A673 (cell line): Measurements from ENCODE around the gene RAB3A. TPM values are rescaled to one million over a fixed set of nuclear protein-coding genes. Genes with fewer than 3 reads are reported as not detected.
"Not testable (repeated sequence)": the region's sequence is repeated elsewhere in the genome, so short reads cannot be mapped to it uniquely, and the experiment has no call there.

ENCODE experiments used
- BruUV-seq: library from RNA; stranded (reverse); fragments of 400-500 nt; replicated peaks from 2 replicates; lab custom pipeline; 2021; lab: Mats Ljungman, UMichigan
- CTCF ChIA-PET: fragments of 300-600 bp; sonication (Branson Sonifier 250); formaldehyde crosslinking; loops from one replicate; lab custom pipeline; 2022; ENCODE audit warnings: antibody characterized with exemption; lab: Charles Lee
- POLR2A ChIA-PET: fragments of 300-600 bp; sonication (Branson Sonifier 250); formaldehyde crosslinking; loops from one replicate; lab custom pipeline; 2022; ENCODE audit warnings: antibody characterized with exemption; ENCODE audit not compliant: low non-redundant PET; lab: Charles Lee
- DNase-seq: peaks from one replicate; pipeline ENCODE4 v3.0.0-alpha.2; 2015; ENCODE audit warnings: low spot score
- H3K27ac ChIP-seq: fragments of 200-600 bp; sonication (generic); 2 replicates; pipeline ENCODE4 v1.5.1; 2016; ENCODE audit warnings: mixed run types, low read depth, mild to moderate bottlenecking, mixed read lengths, antibody characterized with exemption, low read length; ENCODE audit not compliant: poor library complexity, severe bottlenecking
- H3K27me3 ChIP-seq: fragments of 200-600 bp; sonication (generic); replicated peaks from 2 replicates; pipeline ENCODE4 v1.6.1; 2017; ENCODE audit warnings: mixed run types, low read depth, mild to moderate bottlenecking, mixed read lengths, antibody characterized with exemption, low read length; ENCODE audit not compliant: insufficient read depth, poor library complexity
- H3K36me3 ChIP-seq: fragments of 200-600 bp; sonication (generic); 2 replicates; pipeline ENCODE4 v1.6.1; 2016; ENCODE audit warnings: mixed run types, mild to moderate bottlenecking, mixed read lengths, antibody characterized with exemption, low read length; ENCODE audit not compliant: insufficient read depth, poor library complexity, severe bottlenecking
- H3K4me1 ChIP-seq: fragments of 200-600 bp; sonication (generic); 2 replicates; pipeline ENCODE4 v1.6.1; 2017; ENCODE audit warnings: mixed run types, mild to moderate bottlenecking, mixed read lengths, antibody characterized with exemption, low read length; ENCODE audit not compliant: insufficient read depth, poor library complexity, severe bottlenecking
- H3K4me3 ChIP-seq: fragments of 200-600 bp; sonication (generic); 2 replicates; pipeline ENCODE4 v1.5.1; 2016; ENCODE audit warnings: low read depth, mixed run types, mild to moderate bottlenecking, mixed read lengths, low read length; ENCODE audit not compliant: poor library complexity, severe bottlenecking
- H3K9me3 ChIP-seq: fragments of 200-600 bp; sonication (generic); 2 replicates; pipeline ENCODE4 v1.6.1; 2016; ENCODE audit warnings: mixed run types, low read depth, mild to moderate bottlenecking, mixed read lengths, antibody characterized with exemption, low read length; ENCODE audit not compliant: poor library complexity, severe bottlenecking
- EZH2 ChIP-seq: fragments of 200-600 bp; sonication (generic); IDR thresholded peaks from 2 replicates; pipeline ENCODE4 v1.6.1; 2017; ENCODE audit warnings: borderline replicate concordance, low read depth, mild to moderate bottlenecking, mixed read lengths, antibody characterized with exemption, low read length; ENCODE audit not compliant: poor library complexity, severe bottlenecking
- intact Hi-C: fragments of 100-400 bp; cut with micrococcal nuclease; formaldehyde crosslinking; loops from one replicate; pipeline ENCODE4 v1.10.0; 2022; ENCODE audit not compliant: unreplicated experiment
- total RNA-seq: library from RNA; stranded (reverse); gene quantifications from 2 replicates; pipeline ENCODE4 v1.2.3, GENCODE V29; 2021
- TF ChIP-seq, protein P1 (sequence below): fragments of 300-800, 200-600 bp; sonication (generic); conservative IDR thresholded peaks from 2 replicates; pipeline ENCODE4 v1.5.1; 2017; ENCODE audit warnings: low read depth, mild to moderate bottlenecking, antibody characterized with exemption, low read length, moderate library complexity, mixed read lengths

RAB3A gene
- total RNA-seq, 1 experiment from 2014 or later: 2.9 TPM

DNA sequence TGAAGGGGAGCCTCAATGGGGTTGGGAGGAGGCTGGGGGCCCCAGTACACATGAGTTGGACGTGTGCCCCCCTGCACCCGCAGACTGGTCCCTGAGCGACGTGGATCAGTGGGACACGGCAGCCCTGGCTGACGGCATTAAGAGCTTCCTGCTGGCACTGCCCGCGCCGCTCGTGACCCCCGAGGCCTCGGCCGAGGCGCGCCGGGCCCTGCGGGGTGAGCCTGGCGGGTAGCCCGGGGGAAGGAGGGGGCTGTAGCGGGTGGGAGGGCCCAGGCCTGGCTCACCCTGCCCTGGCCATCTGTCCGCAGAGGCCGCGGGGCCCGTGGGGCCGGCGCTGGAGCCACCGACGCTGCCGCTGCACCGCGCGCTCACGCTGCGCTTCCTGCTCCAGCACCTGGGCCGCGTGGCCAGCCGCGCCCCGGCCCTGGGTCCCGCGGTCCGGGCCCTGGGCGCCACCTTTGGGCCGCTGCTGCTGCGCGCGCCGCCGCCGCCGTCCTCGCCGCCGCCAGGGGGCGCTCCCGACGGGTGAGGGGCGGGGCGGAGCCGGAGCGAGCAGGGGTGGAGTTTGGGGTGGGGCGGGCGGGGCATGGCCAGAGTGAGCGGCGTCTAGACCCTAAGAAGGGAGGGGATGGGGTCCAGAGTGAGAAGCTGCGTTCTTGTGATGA, 42.7 kb downstream of the RAB3A start:
- no peaks in the 10 kb centered on the region for H3K9me3 ChIP-seq
- peak overlapping the region; percentile 65 for H3K27ac ChIP-seq
- BruUV-seq: no TSS peak
- CTCF ChIA-PET: interaction anchor here (0.6 to 1.7 kb wide), 6 partner anchors 8 to 249 kb away, joined by 3 to 11 read pairs (median 4); partner anchors contain the start of gene PIK3R2
- no peaks in the 10 kb centered on the region for H3K4me1 ChIP-seq
- peak overlapping the region; percentile 35 for H3K4me3 ChIP-seq
- no peaks in the 10 kb centered on the region for H3K27me3 ChIP-seq
- H3K36me3 ChIP-seq: peaks cover 28% of the 10 kb centered on the region
- POLR2A ChIA-PET: no interaction called here
- TF ChIP-seq, protein P1, sequence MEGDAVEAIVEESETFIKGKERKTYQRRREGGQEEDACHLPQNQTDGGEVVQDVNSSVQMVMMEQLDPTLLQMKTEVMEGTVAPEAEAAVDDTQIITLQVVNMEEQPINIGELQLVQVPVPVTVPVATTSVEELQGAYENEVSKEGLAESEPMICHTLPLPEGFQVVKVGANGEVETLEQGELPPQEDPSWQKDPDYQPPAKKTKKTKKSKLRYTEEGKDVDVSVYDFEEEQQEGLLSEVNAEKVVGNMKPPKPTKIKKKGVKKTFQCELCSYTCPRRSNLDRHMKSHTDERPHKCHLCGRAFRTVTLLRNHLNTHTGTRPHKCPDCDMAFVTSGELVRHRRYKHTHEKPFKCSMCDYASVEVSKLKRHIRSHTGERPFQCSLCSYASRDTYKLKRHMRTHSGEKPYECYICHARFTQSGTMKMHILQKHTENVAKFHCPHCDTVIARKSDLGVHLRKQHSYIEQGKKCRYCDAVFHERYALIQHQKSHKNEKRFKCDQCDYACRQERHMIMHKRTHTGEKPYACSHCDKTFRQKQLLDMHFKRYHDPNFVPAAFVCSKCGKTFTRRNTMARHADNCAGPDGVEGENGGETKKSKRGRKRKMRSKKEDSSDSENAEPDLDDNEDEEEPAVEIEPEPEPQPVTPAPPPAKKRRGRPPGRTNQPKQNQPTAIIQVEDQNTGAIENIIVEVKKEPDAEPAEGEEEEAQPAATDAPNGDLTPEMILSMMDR: peak; percentile 31; the same call in 1 of the 2 replicates
- TF ChIP-seq EZH2: no peak
- peak; percentile 66 for DNase-seq
- intact Hi-C loops: no loop called here

DNA sequence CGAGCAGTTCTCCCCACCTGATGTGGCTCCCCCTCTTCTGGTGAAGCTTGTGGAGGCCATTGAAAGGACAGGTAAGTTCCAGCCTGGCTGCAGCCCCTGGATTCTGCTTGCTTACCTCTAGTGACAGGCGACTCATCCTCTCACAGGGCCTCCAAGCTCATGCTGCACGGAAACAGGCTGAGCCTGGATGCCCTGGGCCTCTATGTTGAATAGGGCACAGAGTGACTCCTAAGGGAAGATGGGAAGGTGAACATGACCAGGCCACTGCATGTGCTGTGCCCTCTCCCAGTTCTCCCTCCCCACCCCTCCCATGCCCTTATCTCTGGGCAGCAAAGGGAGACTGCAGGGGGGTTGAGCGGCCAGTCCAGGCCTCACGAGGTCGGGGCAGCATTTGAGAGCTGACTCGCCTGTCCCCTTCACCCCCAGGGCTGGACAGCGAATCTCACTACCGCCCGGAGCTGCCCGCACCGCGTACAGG, 43.3 kb downstream of the RAB3A start:
- no peaks in the 10 kb centered on the region for H3K9me3 ChIP-seq
- TF ChIP-seq, protein P1: no peak
- H3K4me3 ChIP-seq: peak overlapping the region; percentile 35
- no peaks in the 10 kb centered on the region for H3K27me3 ChIP-seq
- H3K27ac ChIP-seq: peak overlapping the region; percentile 65
- H3K4me1 ChIP-seq: no peaks in the 10 kb centered on the region
- intact Hi-C loops: no loop called here
- CTCF ChIA-PET: interaction anchor here (0.6 to 1.7 kb wide), 3 partner anchors 16 to 250 kb away, joined by 3 to 11 read pairs (median 5); no protein-coding TSS in a partner anchor
- no TSS peak for BruUV-seq
- POLR2A ChIA-PET: interaction anchor here (0.6 kb wide), 1 partner anchor 62 kb away, joined by 7 read pairs; no protein-coding TSS in a partner anchor
- H3K36me3 ChIP-seq: peaks cover 27% of the 10 kb centered on the region
- DNase-seq: no peak

DNA sequence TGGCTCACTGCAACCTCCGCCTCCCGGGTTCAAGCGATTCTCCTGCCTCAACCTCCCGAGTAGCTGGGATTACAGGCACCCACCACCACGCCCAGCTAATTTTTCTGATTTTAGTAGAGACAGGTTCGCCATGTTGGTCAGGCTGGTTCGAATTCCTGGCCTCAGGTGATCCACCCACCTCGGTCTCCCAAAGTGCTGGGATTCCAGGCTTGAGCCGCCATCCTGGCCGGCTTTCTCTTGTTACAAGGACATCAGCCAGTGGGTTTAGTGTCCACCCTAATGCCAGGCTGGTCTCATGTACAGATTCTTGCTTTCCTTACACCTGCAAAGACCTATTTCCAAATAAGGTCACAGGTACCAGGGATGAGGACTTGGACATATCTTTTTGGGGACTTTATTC, 44.0 kb downstream of the RAB3A start:
- Histone ChIP-seq H3K9me3 (no peaks in the 10 kb centered on the region), H3K36me3 (peaks cover 24% of the 10 kb centered on the region), H3K4me1 (no peaks in the 10 kb centered on the region), H3K4me3 (no peak overlapping the region), H3K27ac (no peak overlapping the region), H3K27me3 (no peaks in the 10 kb centered on the region)
- no peak for TF ChIP-seq EZH2
- TF ChIP-seq, protein P1: no peak
- DNase-seq: no peak
- POLR2A ChIA-PET: interaction anchor here (0.6 kb wide), 1 partner anchor 62 kb away, joined by 7 read pairs; no protein-coding TSS in a partner anchor
- BruUV-seq: no TSS peak
- CTCF ChIA-PET: interaction anchor here (1.7 kb wide), 1 partner anchor 47 kb away, joined by 5 read pairs; no protein-coding TSS in a partner anchor
- intact Hi-C loops: no loop called here

DNA sequence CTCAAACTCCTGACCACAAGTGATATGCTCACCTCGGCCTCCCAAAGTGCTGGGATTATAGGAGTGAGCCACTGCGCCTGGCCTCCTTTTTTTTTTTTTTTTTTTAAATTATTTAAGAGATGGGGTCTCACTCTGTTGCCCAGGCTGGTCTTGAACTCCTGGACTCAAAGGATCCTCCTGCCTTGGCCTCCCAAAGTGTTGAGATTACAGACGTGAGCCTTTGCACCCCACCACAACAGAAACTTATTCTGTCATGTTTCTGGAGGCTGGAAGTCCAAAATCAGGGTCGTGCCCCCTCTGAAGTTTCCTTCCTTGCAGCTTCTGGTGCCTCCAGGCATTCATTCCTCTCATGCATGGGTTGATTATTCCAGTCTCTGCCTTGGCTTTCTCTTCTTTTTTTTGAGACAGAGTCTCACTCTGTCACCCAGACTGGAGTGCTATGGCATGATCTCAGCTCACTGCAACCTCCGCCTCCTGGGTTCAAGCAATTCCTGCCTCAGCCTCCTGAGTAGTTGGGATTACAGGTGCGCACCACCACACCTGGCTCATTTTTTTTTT, 44.7 kb downstream of the RAB3A start:
- H3K36me3 ChIP-seq: peaks cover 24% of the 10 kb centered on the region
- POLR2A ChIA-PET: not testable (repeated sequence)

More for the DNA sequence above, 44.7 kb downstream of the RAB3A start:
- H3K4me1 ChIP-seq, H3K9me3 ChIP-seq, H3K27ac ChIP-seq, H3K4me3 ChIP-seq, BruUV-seq, DNase-seq, intact Hi-C loops, CTCF ChIA-PET, H3K27me3 ChIP-seq: not testable (repeated sequence)
